ENCODE data around the gene PLEKHG4B.
"Not testable (repeated sequence)": the region's sequence is repeated elsewhere in the genome, so short reads cannot be mapped to it uniquely, and the experiment has no call there.

PLEKHG4B gene

GRCh38 chr5:94113-94892, 2.3 kb downstream of the PLEKHG4B start:
- DNase-seq = no peak

- DNase-seq = no peak
Observed at GRCh38 chr5:95241-95980, 3.4 kb downstream of the PLEKHG4B start.

GRCh38 chr5:96976-97660, 5.2 kb downstream of the PLEKHG4B start:
- DNase-seq = no peak

- DNase-seq = no peak
Observed at GRCh38 chr5:99815-100214, 7.8 kb downstream of the PLEKHG4B start.

GRCh38 chr5:102411-103043, 10.6 kb downstream of the PLEKHG4B start:
- no peak for DNase-seq

GRCh38 chr5:104106-104505, 12.1 kb downstream of the PLEKHG4B start:
- not testable (repeated sequence) for DNase-seq

GRCh38 chr5:104778-105296, 12.9 kb downstream of the PLEKHG4B start:
- DNase-seq = no peak

GRCh38 chr5:105504-106070, 13.6 kb downstream of the PLEKHG4B start:
- DNase-seq = no peak

GRCh38 chr5:106587-106986, 14.6 kb downstream of the PLEKHG4B start:
- DNase-seq = no peak

- no peak for DNase-seq
Observed at GRCh38 chr5:107526-107925, 15.6 kb downstream of the PLEKHG4B start.

GRCh38 chr5:109826-110225, 17.9 kb downstream of the PLEKHG4B start:
- no peak for DNase-seq

- no peak for DNase-seq
Observed at GRCh38 chr5:110270-110888, 18.4 kb downstream of the PLEKHG4B start.

GRCh38 chr5:111171-111570, 19.2 kb downstream of the PLEKHG4B start:
- DNase-seq = no peak

GRCh38 chr5:119486-120097, 27.6 kb downstream of the PLEKHG4B start:
- no peak for DNase-seq

- DNase-seq = no peak
Observed at GRCh38 chr5:121432-121831, 29.5 kb downstream of the PLEKHG4B start.

GRCh38 chr5:125815-126214, 33.8 kb downstream of the PLEKHG4B start:
- DNase-seq = no peak

GRCh38 chr5:126806-127205, 34.8 kb downstream of the PLEKHG4B start:
- no peak for DNase-seq

GRCh38 chr5:127886-128285, 35.9 kb downstream of the PLEKHG4B start:
- DNase-seq = no peak

- DNase-seq = no peak
Observed at GRCh38 chr5:128446-128845, 36.5 kb downstream of the PLEKHG4B start.

- DNase-seq = no peak
Observed at GRCh38 chr5:129148-129547, 37.2 kb downstream of the PLEKHG4B start.

GRCh38 chr5:129820-130219, 37.9 kb downstream of the PLEKHG4B start:
- DNase-seq = no peak
